Vagina (tissue), 2 donors: ENCODE measurements around the gene ALG12.

Experiments used
- CTCF ChIP-seq, 3 experiments: fragments of 450-650 bp in 2 of 3; fragments of 200-600 bp in 1 of 3; sonication (generic) in 1 of 3; IDR thresholded peaks; one replicate each; pipeline ENCODE4 v1.5.1; 2017 to 2019; ENCODE audit warnings: antibody characterized with exemption in 3 of 3, mild to moderate bottlenecking in 2 of 3, moderate library complexity in 2 of 3
- POLR2AphosphoS5 ChIP-seq, 2 donors: sonication (generic); formaldehyde crosslinking; IDR thresholded peaks; one replicate each; pipeline ENCODE4 v1.9.0; 2017; ENCODE audit warnings: antibody characterized with exemption in 2 of 2, mild to moderate bottlenecking in 2 of 2, low read depth in 1 of 2; ENCODE audit not compliant: insufficient read depth in 1 of 2

GRCh38 chr22:49911881-49912625 lies 6.2 kb downstream of the ALG12 start:
- TF ChIP-seq CTCF (IDR thresholded peaks at IDR 0.05): no peak
- TF ChIP-seq POLR2AphosphoS5 (IDR thresholded peaks at IDR 0.05; ENCODE audit: insufficient read depth in 1 of 2, low read depth in 1 of 2): no peak
